ENCODE measurements around the gene ETV3L. TPM values are rescaled to one million over a fixed set of nuclear protein-coding genes. Genes with fewer than 3 reads are reported as not detected.

Gene ETV3L
- total RNA-seq, 2 experiments from 2014 or later, result not detected

DNA sequence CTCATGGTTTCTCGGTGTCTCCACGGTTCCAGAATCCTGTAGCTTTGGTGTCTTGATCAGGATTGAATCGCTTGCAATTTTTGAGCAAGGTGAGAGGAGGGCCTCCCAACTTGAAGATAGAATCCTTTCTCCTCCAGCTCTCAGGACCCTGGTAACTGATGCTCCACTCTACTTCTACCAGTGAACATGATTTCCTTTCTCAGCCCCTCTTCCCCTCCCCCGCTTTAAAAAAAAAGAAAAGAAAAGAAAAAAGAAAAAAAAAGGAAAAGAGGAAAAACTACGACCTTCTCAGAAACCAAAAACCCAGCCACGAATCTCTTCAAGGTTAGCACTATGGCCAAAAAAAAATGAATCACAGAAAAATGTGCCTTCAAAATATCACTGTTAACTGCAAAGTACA is 55.3 kb downstream of the ETV3L start:
- H3K9me3 Mint-ChIP-seq, result no peaks in the 10 kb centered on the region
- peaks cover 83% of the 10 kb centered on the region for H3K27me3 Mint-ChIP-seq
- no peak for DNase-seq
- no peak overlapping the region for H3K4me3 Mint-ChIP-seq
- H3K27ac Mint-ChIP-seq, result no peak overlapping the region
- no peaks in the 10 kb centered on the region for H3K36me3 Mint-ChIP-seq
- H3K4me1 Mint-ChIP-seq, result peaks cover 17% of the 10 kb centered on the region

DNA sequence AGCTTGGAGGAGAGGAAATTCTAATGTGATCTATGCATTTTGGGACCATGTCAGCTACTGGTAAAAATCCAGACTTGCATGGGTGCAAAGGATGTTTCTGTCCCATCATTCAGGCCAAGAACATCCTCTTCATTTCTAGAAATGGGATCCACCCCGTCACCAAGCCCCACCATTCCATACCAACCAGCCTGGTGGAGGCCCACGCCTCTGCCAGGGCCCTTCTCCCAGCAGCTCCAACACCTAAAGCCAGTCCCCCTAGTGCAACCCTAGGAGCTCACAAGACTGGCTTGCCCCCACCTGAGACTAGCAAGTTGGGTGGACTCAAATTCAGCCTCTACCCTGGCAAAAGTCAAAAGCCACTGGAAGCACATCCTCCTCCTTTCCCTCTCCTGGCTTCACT is 55.9 kb downstream of the ETV3L start:
- H3K9me3 Mint-ChIP-seq, result no peaks in the 10 kb centered on the region
- no peaks in the 10 kb centered on the region for H3K36me3 Mint-ChIP-seq
- peaks cover 17% of the 10 kb centered on the region for H3K4me1 Mint-ChIP-seq
- H3K27me3 Mint-ChIP-seq, result peaks cover 84% of the 10 kb centered on the region
- H3K4me3 Mint-ChIP-seq, result no peak overlapping the region
- H3K27ac Mint-ChIP-seq, result no peak overlapping the region
- DNase-seq, result no peak

DNA sequence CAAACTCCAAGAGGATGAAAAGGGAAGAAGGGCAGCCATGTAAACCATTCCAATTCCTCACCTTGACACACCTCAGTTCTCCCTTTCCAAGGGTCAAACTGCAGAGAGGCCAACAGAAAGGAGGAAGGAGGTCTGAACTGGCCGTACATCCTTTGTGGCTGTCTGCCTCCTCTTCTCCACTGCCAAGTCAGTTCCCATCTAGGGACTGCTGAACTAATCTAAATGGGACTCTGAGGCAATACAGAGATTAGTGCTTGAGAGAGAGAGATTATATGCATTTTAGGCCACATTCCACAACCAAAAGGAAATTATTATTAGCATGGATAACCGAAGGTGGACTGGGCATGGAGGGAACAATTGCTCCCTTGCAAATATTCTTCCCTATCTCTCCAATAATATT is 56.8 kb downstream of the ETV3L start:
- H3K4me1 Mint-ChIP-seq, result peaks cover 17% of the 10 kb centered on the region
- H3K4me3 Mint-ChIP-seq, result no peak overlapping the region
- H3K36me3 Mint-ChIP-seq, result no peaks in the 10 kb centered on the region
- peaks cover 83% of the 10 kb centered on the region for H3K27me3 Mint-ChIP-seq
- DNase-seq, result no peak
- H3K9me3 Mint-ChIP-seq, result no peaks in the 10 kb centered on the region
- no peak overlapping the region for H3K27ac Mint-ChIP-seq

Other genes with a start within 250 kb of the ETV3L start
- gene INSRR, start 240.7 kb downstream of the ETV3L start, total RNA-seq, result under 1 TPM; 0.12 to 0.20 TPM
- gene NTRK1, start 238.9 kb downstream of the ETV3L start, total RNA-seq, result 1 to 10 TPM; 3.4 to 4.0 TPM
- gene PEAR1, start 206.1 kb downstream of the ETV3L start, total RNA-seq, result not detected
- not detected for gene LRRC71, start 179.2 kb downstream of the ETV3L start, total RNA-seq
- 1 to 10 TPM; 2.8 to 3.3 TPM for gene ARHGEF11, start 54.1 kb downstream of the ETV3L start, total RNA-seq
- gene ETV3, start 38.6 kb upstream of the ETV3L start, total RNA-seq, result 10 to 100 TPM; 23.1 to 23.5 TPM